Tibial nerve (tissue), 4 donors: ENCODE results near the gene ZFYVE1.
"Not testable (repeated sequence)": the region's sequence is repeated elsewhere in the genome, so short reads cannot be mapped to it uniquely, and the experiment has no call there.

Source experiments
- EP300 ChIP-seq, 2 donors: sonication (generic); formaldehyde crosslinking; IDR thresholded peaks; one replicate each; pipeline ENCODE4 v1.6.1; 2017; ENCODE audit warnings: antibody characterized with exemption in 2 of 2, mild to moderate bottlenecking in 1 of 2
- POLR2A ChIP-seq, 2 donors: fragments of 450-650 bp; IDR thresholded peaks; one replicate each; pipeline ENCODE4 v1.6.1; 2017; ENCODE audit warnings: antibody characterized with exemption in 2 of 2, mild to moderate bottlenecking in 2 of 2, moderate library complexity in 2 of 2
- TF ChIP-seq, protein P1 (sequence below), 5 experiments: fragments of 200-600 bp in 3 of 5; fragments of 450-650 bp in 2 of 5; sonication (generic) in 3 of 5; IDR thresholded peaks; one replicate each; pipeline ENCODE4 v1.5.1; 2016 to 2019; ENCODE audit warnings: antibody characterized with exemption in 5 of 5, mild to moderate bottlenecking in 3 of 5, moderate library complexity in 2 of 5

DNA sequence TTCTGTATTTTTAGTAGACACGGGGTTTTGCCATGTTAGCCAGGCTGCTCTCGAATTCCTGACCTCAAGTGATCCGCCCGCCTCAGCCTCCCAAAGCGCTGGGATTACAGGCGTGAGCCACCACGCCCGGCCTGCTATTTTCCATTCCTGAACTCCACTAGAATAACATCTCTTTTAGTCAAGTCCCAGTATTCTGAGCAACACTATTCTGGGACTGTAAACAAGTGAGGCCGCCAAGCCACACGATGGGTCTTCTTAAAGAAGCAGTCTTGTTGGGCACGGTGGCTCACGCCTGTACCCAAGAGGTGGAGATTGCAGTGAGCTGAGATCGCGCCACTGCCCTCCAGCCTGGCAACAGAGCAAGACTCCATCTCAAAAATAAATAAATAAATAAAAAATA lies 11.4 kb downstream of the ZFYVE1 start:
- not testable (repeated sequence) for TF ChIP-seq POLR2A, EP300 (IDR thresholded peaks at IDR 0.05)
- TF ChIP-seq, protein P1, sequence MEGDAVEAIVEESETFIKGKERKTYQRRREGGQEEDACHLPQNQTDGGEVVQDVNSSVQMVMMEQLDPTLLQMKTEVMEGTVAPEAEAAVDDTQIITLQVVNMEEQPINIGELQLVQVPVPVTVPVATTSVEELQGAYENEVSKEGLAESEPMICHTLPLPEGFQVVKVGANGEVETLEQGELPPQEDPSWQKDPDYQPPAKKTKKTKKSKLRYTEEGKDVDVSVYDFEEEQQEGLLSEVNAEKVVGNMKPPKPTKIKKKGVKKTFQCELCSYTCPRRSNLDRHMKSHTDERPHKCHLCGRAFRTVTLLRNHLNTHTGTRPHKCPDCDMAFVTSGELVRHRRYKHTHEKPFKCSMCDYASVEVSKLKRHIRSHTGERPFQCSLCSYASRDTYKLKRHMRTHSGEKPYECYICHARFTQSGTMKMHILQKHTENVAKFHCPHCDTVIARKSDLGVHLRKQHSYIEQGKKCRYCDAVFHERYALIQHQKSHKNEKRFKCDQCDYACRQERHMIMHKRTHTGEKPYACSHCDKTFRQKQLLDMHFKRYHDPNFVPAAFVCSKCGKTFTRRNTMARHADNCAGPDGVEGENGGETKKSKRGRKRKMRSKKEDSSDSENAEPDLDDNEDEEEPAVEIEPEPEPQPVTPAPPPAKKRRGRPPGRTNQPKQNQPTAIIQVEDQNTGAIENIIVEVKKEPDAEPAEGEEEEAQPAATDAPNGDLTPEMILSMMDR (IDR thresholded peaks at IDR 0.05), result not testable (repeated sequence)
